NCI-H526 (cell line): ENCODE data around the gene ARL9.
A peak's percentile ranks its signal among the peaks of the same experiment; 100 is the strongest.

Experiments used
- DNase-seq, 2 experiments: peaks; one replicate each; lab custom pipeline; 2025; lab: John Stamatoyannopoulos, UW

Gene ARL9

DNA sequence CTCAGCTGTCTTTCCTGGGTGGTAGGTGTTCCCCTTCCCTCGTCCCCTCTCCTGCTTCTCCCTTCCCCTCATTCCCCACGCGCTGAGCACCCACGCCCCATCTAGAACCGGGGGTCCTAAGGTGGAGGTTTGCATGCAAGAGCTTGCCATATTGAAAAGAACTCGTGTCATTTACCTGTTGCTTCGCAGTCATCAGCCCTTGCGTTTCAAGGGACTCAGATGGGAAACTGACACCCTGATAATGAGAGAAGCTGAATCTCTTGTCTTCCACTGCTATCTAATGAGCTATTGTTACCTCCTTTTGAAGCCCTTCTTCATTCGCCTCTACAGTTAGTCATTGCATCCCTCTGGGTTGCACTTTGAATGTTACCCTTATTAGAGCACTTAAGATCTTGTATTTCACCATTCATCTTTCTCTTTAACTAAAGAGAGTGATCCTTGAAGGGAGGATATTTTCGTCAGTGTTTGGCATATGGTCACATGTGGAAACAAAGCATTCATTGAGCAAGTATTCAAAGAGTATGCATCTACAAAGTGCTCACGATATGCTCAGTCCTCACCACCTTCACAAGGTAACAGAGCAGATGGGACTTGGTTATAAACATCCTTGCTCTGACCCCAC, 25.7 kb downstream of the ARL9 start:
- DNase-seq: no peak

DNA sequence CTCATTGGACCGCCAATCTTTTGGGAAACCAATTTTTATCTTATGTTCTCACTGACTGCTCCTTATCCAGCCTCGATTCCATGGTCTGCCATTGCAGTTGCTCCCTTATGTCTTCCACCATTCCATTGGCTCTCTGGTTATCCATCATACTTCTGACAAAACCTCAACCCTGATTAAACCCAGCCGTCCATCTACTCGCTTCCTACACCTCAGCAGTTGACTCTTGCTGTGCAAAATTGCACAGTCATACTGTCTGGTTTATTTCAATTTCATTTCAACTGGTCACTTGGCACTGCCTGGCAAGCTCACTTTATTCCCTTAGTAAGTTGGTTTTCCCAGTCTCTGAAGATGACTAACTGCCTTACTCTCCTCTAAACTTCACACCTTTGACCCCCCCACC, 26.2 kb downstream of the ARL9 start:
- no peak for DNase-seq

DNA sequence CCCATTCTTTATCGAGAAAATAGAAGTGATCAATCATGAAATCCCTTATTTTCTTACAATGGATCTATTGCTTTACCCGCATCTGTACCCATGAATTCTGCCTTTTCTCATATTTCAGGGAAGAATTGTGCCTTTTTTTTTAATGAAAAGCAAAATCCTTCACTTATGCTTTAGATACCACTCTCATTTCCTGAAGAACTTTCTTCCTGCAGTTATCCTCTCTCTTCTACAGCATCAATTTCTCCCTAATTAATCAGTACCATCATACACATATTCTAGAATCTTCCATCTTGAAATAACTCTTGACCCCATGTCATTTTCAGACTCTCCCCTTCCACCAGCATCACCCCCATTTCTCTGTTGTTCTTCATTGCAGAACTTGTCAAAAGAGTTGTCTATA, 26.6 kb downstream of the ARL9 start:
- no peak for DNase-seq

GRCh38 chr4:56535915-56536314, 30.3 kb downstream of the ARL9 start:
- DNase-seq: no peak

DNA sequence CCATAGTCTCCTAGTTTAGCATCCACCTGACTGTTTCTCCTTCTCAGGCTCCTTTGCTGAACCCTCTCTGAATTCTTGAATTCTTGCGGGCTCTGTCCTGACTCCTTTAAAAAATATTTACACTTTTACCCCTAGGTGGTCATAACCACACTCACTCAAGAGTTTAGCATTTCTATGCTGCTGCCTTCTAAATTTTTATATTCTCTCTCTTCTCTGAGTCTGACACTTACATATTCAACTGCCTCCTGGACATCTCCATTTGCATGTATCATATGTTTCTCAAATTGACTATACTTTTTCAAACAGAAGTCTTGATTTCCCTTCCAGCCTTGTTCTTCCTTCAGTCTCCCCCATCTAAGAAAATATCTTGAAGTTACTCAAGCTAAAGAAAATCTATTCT, 31.6 kb downstream of the ARL9 start:
- DNase-seq: no peak

DNA sequence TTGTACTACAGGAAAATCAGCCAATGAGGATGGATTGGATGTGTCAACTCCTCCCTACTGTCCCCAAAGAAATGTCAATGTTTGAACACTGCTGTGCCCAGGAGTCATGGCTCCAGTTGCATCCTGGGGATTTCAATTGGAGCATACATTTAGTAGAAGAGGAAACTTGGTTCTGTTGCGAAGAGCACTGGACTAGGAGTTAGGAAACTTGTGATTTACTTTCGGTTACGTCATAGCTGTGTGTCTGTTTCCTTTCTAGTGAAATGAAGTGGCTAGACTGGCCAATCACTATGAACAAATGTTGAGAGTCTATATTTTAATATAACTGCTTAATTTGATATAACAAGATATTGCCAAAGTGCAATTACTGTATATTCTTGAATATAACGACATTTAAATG, 35.2 kb downstream of the ARL9 start:
- no peak for DNase-seq

GRCh38 chr4:56544573-56545131, 39.1 kb downstream of the ARL9 start:
- DNase-seq: peak; percentile 88 to 94

- peak in 1 of 2 experiments; percentile 7 for DNase-seq
These were observed 45.1 kb downstream of the ARL9 start for GRCh38 chr4:56550642-56551041.

- no peak for DNase-seq
These were observed 45.9 kb downstream of the ARL9 start for GRCh38 chr4:56551516-56551915.

DNA sequence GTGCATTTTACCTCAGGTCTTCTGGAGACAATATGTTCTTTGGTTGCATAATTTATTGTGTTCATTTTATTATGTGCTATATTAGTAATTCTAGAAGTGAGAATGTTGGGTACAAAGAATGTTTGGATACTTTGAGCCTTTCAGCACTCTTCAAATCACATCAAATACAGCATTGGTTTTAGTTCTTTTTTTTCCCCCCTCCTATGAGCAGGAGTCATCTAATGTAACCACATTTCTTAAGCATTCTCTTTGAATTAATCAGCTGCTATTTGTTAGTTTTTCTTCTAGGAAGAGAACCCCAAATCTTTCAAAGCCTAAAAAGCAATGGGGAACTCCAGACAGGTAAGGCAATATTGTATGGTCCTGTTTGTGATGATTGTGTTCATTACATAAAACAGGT, 46.7 kb downstream of the ARL9 start:
- no peak for DNase-seq

- no peak for DNase-seq
These were observed 64.5 kb downstream of the ARL9 start for GRCh38 chr4:56570041-56570440.
